Measurements from ENCODE around the gene UBE2N.

- no peak for TF ChIP-seq CTCF (IDR thresholded peaks at IDR 0.05)
- no peak for TF ChIP-seq POLR2A (IDR thresholded peaks at IDR 0.05)
Observed at GRCh38 chr12:93438266-93439050, 3.3 kb downstream of the UBE2N start.
